ENCODE results near the gene LYSET.

- TF ChIP-seq CTCF (IDR thresholded peaks at IDR 0.05) (no peak), POLR2A (IDR thresholded peaks at IDR 0.05) (no peak)
Observed at GRCh38 chr14:93156693-93157369, 28.3 kb upstream of the LYSET start.
